ENCODE measurements around the gene SSBP2.

Gene SSBP2

GRCh38 chr5:81779125-81779915 lies 28.4 kb upstream of the SSBP2 start:
- TF ChIP-seq CTCF (IDR thresholded peaks at IDR 0.05; ENCODE audit: insufficient read depth, low read depth, low read length, missing control alignments): no peak
- H3K4me3 ChIP-seq (ENCODE audit: low read length): no peak overlapping the region
- peak; percentile 27 for DNase-seq (ENCODE audit: low read depth)

GRCh38 chr5:81778642-81779041 lies 27.7 kb upstream of the SSBP2 start:
- TF ChIP-seq CTCF (IDR thresholded peaks at IDR 0.05; ENCODE audit: insufficient read depth, low read depth, low read length, missing control alignments): no peak
- no peak overlapping the region for H3K4me3 ChIP-seq (ENCODE audit: low read length)
- DNase-seq (ENCODE audit: low read depth): peak; percentile 58

- no peak for TF ChIP-seq CTCF (IDR thresholded peaks at IDR 0.05; ENCODE audit: insufficient read depth, low read depth, low read length, missing control alignments)
- DNase-seq (ENCODE audit: low read depth): peak; percentile 16
- no peak overlapping the region for H3K4me3 ChIP-seq (ENCODE audit: low read length)
These were observed 25.4 kb upstream of the SSBP2 start for GRCh38 chr5:81776258-81776657.

- TF ChIP-seq CTCF (IDR thresholded peaks at IDR 0.05; ENCODE audit: insufficient read depth, low read depth, low read length, missing control alignments): no peak
- no peak for DNase-seq (ENCODE audit: low read depth)
These were observed 23.5 kb upstream of the SSBP2 start for GRCh38 chr5:81774374-81774773.

DNA sequence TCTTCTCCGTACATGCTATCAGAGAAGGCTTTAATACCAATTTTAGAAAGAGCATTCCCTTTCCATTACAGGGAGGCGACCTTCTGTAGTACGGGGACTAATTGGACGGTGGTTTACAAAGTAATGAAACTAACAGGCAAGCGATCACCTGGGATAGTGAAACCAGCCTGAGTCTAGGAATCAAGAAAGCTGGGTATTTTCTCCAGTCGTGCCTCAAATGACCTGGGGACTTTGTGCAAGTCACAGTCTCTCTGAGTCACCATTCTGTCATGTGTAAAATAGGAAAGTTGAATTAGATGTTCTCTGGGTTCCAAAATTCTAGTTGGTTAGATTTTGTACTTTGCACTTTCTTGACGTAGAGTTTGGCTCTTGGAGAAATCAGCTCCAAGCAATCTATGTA lies 22.7 kb upstream of the SSBP2 start:
- no peak for DNase-seq (ENCODE audit: low read depth)
- H3K4me3 ChIP-seq (ENCODE audit: low read length): no peak overlapping the region
- TF ChIP-seq CTCF (IDR thresholded peaks at IDR 0.05; ENCODE audit: insufficient read depth, low read depth, low read length, missing control alignments): no peak

More at GRCh38 chr5:81774374-81774773, 23.5 kb upstream of the SSBP2 start:
- no peak overlapping the region for H3K4me3 ChIP-seq (ENCODE audit: low read length)

DNA sequence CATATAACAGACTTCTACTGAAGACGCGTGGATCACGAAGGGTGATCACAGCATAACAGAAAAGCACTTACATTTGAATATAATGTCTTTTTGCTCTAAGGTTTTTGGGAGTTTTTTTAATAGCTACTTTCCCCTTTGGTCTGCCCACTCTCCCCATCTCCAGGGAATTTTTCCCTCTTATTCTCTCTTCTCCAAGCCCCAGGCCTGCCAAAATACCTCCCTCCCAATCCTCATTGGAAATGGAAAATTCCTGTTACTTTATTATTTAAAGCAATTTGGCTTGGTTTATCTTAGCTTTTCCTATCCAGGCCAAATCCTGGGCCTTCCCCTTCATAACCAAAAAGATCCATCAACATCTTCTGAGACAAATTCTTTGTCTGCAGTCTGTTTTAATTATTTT lies 22.3 kb upstream of the SSBP2 start:
- no peak overlapping the region for H3K4me3 ChIP-seq (ENCODE audit: low read length)
- no peak for TF ChIP-seq CTCF (IDR thresholded peaks at IDR 0.05; ENCODE audit: insufficient read depth, low read depth, low read length, missing control alignments)
- DNase-seq (ENCODE audit: low read depth): no peak

- TF ChIP-seq CTCF (IDR thresholded peaks at IDR 0.05; ENCODE audit: insufficient read depth, low read depth, low read length, missing control alignments): no peak
- DNase-seq (ENCODE audit: low read depth): no peak
- H3K4me3 ChIP-seq (ENCODE audit: low read length): no peak overlapping the region
These were observed 21.6 kb upstream of the SSBP2 start for GRCh38 chr5:81772488-81772887.

Data from epithelial cell of esophagus (primary cell).